Spinal cord (tissue), 10 donors: ENCODE data around the gene MED9. TPM values are rescaled to one million over a fixed set of nuclear protein-coding genes. Genes with fewer than 3 reads are reported as not detected.

ENCODE experiments used
- DNase-seq, 6 donors: peaks; one replicate each; pipeline versions ENCODE4 v3.0.0 to v3.0.0-alpha.2; 2013 to 2015; ENCODE audit warnings: low spot score in 6 of 6, low read depth in 4 of 6
- H3K27ac ChIP-seq: one replicate; pipeline ENCODE4 v1.5.1; 2013; ENCODE audit warnings: low read depth, low read length, control low read depth
- H3K27me3 ChIP-seq: one replicate; pipeline ENCODE4 v1.6.1; 2013; ENCODE audit warnings: low read length; ENCODE audit not compliant: control insufficient read depth, insufficient read depth
- H3K36me3 ChIP-seq: one replicate; pipeline ENCODE4 v1.6.1; 2013; ENCODE audit warnings: low read length; ENCODE audit not compliant: control insufficient read depth, insufficient read depth
- H3K4me1 ChIP-seq: one replicate; pipeline ENCODE4 v1.6.1; 2013; ENCODE audit warnings: low read length; ENCODE audit not compliant: control insufficient read depth, insufficient read depth
- H3K4me3 ChIP-seq: one replicate; pipeline ENCODE4 v1.5.1; 2013; ENCODE audit warnings: low read depth, low read length, control low read depth
- H3K9me3 ChIP-seq: one replicate; pipeline ENCODE4 v1.6.1; 2013; ENCODE audit warnings: low read length; ENCODE audit not compliant: control insufficient read depth, insufficient read depth
- WGBS: methylation state at CpG from one replicate; pipeline ENCODE4 v1.1.5; 2013; ENCODE audit warnings: missing lambda C conversion rate; ENCODE audit not compliant: insufficient coverage; 5-methylcytosine and 5-hydroxymethylcytosine counted together
- polyA plus RNA-seq, 2 donors: library from polyadenylated mRNA; unstranded; fragments of 120-200 nt; gene quantifications; one replicate each; pipeline ENCODE4 v1.2.1, GENCODE V29; 2013; ENCODE audit not compliant: insufficient read length in 2 of 2
- total RNA-seq, 2 donors: library from RNA; depleted of rRNA in 1 of 2; stranded (reverse); fragments of 120-200 nt in 1 of 2; fragments of >200 nt in 1 of 2; gene quantifications; one replicate each; pipeline versions ENCODE4 v1.2.3 to v1.2.4, GENCODE V29; 2013 to 2014
- donor health status: healthy.

The MED9 gene
- total and polyA plus RNA-seq, 4 donors = 12.3 to 22.7 (median 18.3) TPM

GRCh38 chr17:17440010-17440843 is 36.6 kb upstream of the MED9 start:
- Histone ChIP-seq H3K27me3 (peaks cover 1% of the 10 kb centered on the region), H3K4me3 (no peak overlapping the region), H3K36me3 (no peaks in the 10 kb centered on the region), H3K27ac (no peak overlapping the region), H3K4me1 (peaks cover 16% of the 10 kb centered on the region), H3K9me3 (no peaks in the 10 kb centered on the region)
- WGBS = 42% methylated on average over 6 of the region's 11 CpGs
- DNase-seq = peak; percentile 35 to 93 (median 72)

- Histone ChIP-seq H3K27me3 (peaks cover 2% of the 10 kb centered on the region), H3K9me3 (no peaks in the 10 kb centered on the region), H3K4me3 (no peak overlapping the region), H3K4me1 (peaks cover 24% of the 10 kb centered on the region), H3K27ac (no peak overlapping the region), H3K36me3 (no peaks in the 10 kb centered on the region)
- WGBS = 80% methylated on average over 5 of the region's 11 CpGs
- no peak for DNase-seq
These were observed 35.7 kb upstream of the MED9 start for GRCh38 chr17:17440938-17441675.

- Histone ChIP-seq H3K4me1 (peaks cover 33% of the 10 kb centered on the region), H3K36me3 (no peaks in the 10 kb centered on the region), H3K4me3 (no peak overlapping the region), H3K27ac (no peak overlapping the region), H3K9me3 (no peaks in the 10 kb centered on the region), H3K27me3 (peaks cover 5% of the 10 kb centered on the region)
- no peak for DNase-seq
- WGBS = 94% methylated on average over 7 of the region's 14 CpGs
These were observed 33.6 kb upstream of the MED9 start for GRCh38 chr17:17443173-17443572.

- peaks cover 27% of the 10 kb centered on the region for H3K4me1 ChIP-seq
- no peak for DNase-seq
- no peak overlapping the region for H3K27ac ChIP-seq
- no peak overlapping the region for H3K4me3 ChIP-seq
- WGBS = 70% methylated on average over 8 of the region's 8 CpGs
- H3K9me3 ChIP-seq = no peaks in the 10 kb centered on the region
- no peaks in the 10 kb centered on the region for H3K36me3 ChIP-seq
- peaks cover 5% of the 10 kb centered on the region for H3K27me3 ChIP-seq
These were observed 31.4 kb upstream of the MED9 start for GRCh38 chr17:17445296-17445924.

- no peaks in the 10 kb centered on the region for H3K36me3 ChIP-seq
- peaks cover 5% of the 10 kb centered on the region for H3K27me3 ChIP-seq
- H3K4me1 ChIP-seq = peaks cover 20% of the 10 kb centered on the region
- DNase-seq = peak in 1 of 6 donors; percentile 15
- no peaks in the 10 kb centered on the region for H3K9me3 ChIP-seq
- WGBS = 76% methylated on average over 7 of the region's 12 CpGs
- H3K27ac ChIP-seq = no peak overlapping the region
- H3K4me3 ChIP-seq = no peak overlapping the region
These were observed 30.7 kb upstream of the MED9 start for GRCh38 chr17:17445925-17446665.

- H3K4me3 ChIP-seq = no peak overlapping the region
- H3K36me3 ChIP-seq = no peaks in the 10 kb centered on the region
- H3K27ac ChIP-seq = no peak overlapping the region
- peaks cover 5% of the 10 kb centered on the region for H3K27me3 ChIP-seq
- WGBS = 75% methylated on average over 4 of the region's 4 CpGs
- peaks cover 18% of the 10 kb centered on the region for H3K4me1 ChIP-seq
- H3K9me3 ChIP-seq = no peaks in the 10 kb centered on the region
- DNase-seq = no peak
These were observed 30.1 kb upstream of the MED9 start for GRCh38 chr17:17446666-17447155.

GRCh38 chr17:17447264-17447663 is 29.5 kb upstream of the MED9 start:
- Histone ChIP-seq H3K9me3 (no peaks in the 10 kb centered on the region), H3K4me1 (peaks cover 18% of the 10 kb centered on the region), H3K27me3 (peaks cover 5% of the 10 kb centered on the region), H3K36me3 (no peaks in the 10 kb centered on the region), H3K4me3 (no peak overlapping the region), H3K27ac (no peak overlapping the region)
- 89% methylated on average over 5 of the region's 5 CpGs for WGBS
- no peak for DNase-seq

GRCh38 chr17:17448076-17448475 is 28.7 kb upstream of the MED9 start:
- DNase-seq = no peak
- WGBS = no CpG with 5 or more reads among the region's 5 CpGs
- Histone ChIP-seq H3K4me1 (peaks cover 18% of the 10 kb centered on the region), H3K36me3 (no peaks in the 10 kb centered on the region), H3K27me3 (peaks cover 5% of the 10 kb centered on the region), H3K9me3 (no peaks in the 10 kb centered on the region), H3K27ac (no peak overlapping the region), H3K4me3 (no peak overlapping the region)

- DNase-seq = no peak
- H3K9me3 ChIP-seq = no peaks in the 10 kb centered on the region
- no peak overlapping the region for H3K4me3 ChIP-seq
- H3K27me3 ChIP-seq = peaks cover 5% of the 10 kb centered on the region
- 82% methylated on average over 3 of the region's 4 CpGs for WGBS
- peaks cover 19% of the 10 kb centered on the region for H3K4me1 ChIP-seq
- no peak overlapping the region for H3K27ac ChIP-seq
- no peaks in the 10 kb centered on the region for H3K36me3 ChIP-seq
These were observed 28.1 kb upstream of the MED9 start for GRCh38 chr17:17448723-17449122.
